Peyer's patch (tissue), 4 donors: ENCODE data around the gene PCBP3.

ENCODE experiments used
- CTCF ChIP-seq, 6 experiments: fragments of 450-650 bp in 4 of 6; fragments of 200-600 bp in 2 of 6; sonication (generic) in 1 of 6; IDR thresholded peaks; one replicate each; pipeline ENCODE4 v1.5.1; 2017 to 2019; ENCODE audit warnings: antibody characterized with exemption in 6 of 6, mild to moderate bottlenecking in 3 of 6, moderate library complexity in 1 of 6
- POLR2A ChIP-seq, 2 donors: fragments of 450-650 bp; IDR thresholded peaks; one replicate each; pipeline ENCODE4 v1.5.1; 2017; ENCODE audit warnings: antibody characterized with exemption in 2 of 2, mild to moderate bottlenecking in 2 of 2, moderate library complexity in 2 of 2

- no peak for TF ChIP-seq CTCF (IDR thresholded peaks at IDR 0.05)
- no peak for TF ChIP-seq POLR2A (IDR thresholded peaks at IDR 0.05)
These were observed 284.6 kb downstream of the PCBP3 start for GRCh38 chr21:45927851-45928850.
